C4-2B (cell line): ENCODE data around the gene ANKRD16.

Experiments
- CTCF ChIP-seq: fragments of 450-650 bp; conservative IDR thresholded peaks from 2 replicates; pipeline ENCODE4 v1.5.1; 2017; ENCODE audit warnings: mild to moderate bottlenecking
- ZFX ChIP-seq: fragments of 450-650 bp; IDR thresholded peaks from 2 replicates; pipeline ENCODE4 v1.6.1; 2017

DNA sequence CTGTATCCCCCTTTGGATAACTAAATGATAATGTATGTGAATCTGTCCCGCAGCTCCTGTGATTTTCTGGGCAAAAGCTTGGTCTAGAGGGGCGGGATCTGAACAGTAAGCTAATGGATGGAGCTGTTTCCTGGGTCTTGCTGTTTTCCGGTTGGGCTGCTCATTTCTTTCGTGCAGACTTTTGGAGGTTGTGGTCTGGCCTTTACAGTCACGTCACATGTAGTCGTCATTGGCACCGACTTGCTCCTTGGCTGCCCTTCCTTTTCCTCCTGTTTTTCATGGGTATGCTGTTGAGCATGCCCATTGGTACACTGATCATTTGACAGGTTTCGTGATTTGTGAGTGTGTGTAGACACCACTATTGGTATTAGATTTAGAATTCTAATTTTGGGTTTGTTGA is 2.3 kb upstream of the ANKRD16 start:
- no peak for TF ChIP-seq CTCF
- TF ChIP-seq ZFX, result no peak
